OCI-LY7 (cell line): ENCODE data around the gene HOTAIR. TPM values are rescaled to one million over a fixed set of nuclear protein-coding genes. Genes with fewer than 3 reads are reported as not detected.

Experiments used
- BruUV-seq: library from RNA; stranded (reverse); fragments of 400-500 nt; replicated peaks from 2 replicates; lab custom pipeline; 2021; lab: Mats Ljungman, UMichigan
- CTCF ChIA-PET: fragments of 300-600 bp; sonication (Branson Sonifier 250); formaldehyde crosslinking; loops from one replicate; lab custom pipeline; 2022; ENCODE audit warnings: antibody characterized with exemption; ENCODE audit not compliant: unreplicated experiment; lab: Charles Lee
- POLR2A ChIA-PET: fragments of 300-600 bp; sonication (Branson Sonifier 250); formaldehyde crosslinking; loops from one replicate; lab custom pipeline; 2022; ENCODE audit warnings: antibody characterized with exemption; lab: Charles Lee
- DNase-seq: peaks from one replicate; pipeline ENCODE4 v3.0.0-alpha.2; 2015; ENCODE audit warnings: low spot score
- H2AFZ ChIP-seq: fragments of 200-600 bp; sonication (generic), shearing (Covaris generic); 2 replicates; pipeline ENCODE4 v1.6.1; 2014; ENCODE audit warnings: mild to moderate bottlenecking, antibody characterized with exemption, low read length, moderate library complexity
- H3K27ac ChIP-seq: fragments of 200-600 bp; sonication (generic); 2 replicates; pipeline ENCODE4 v1.5.1; 2014; ENCODE audit warnings: mixed run types, low read depth, mild to moderate bottlenecking, moderate library complexity, low read length, inconsistent platforms; ENCODE audit not compliant: poor library complexity, severe bottlenecking
- H3K36me3 ChIP-seq: fragments of 200-600 bp; sonication (generic); 2 replicates; pipeline ENCODE4 v1.6.1; 2014; ENCODE audit warnings: mild to moderate bottlenecking, antibody characterized with exemption, low read length, moderate library complexity, mixed read lengths; ENCODE audit not compliant: insufficient read depth
- H3K4me1 ChIP-seq: fragments of 200-600 bp; sonication (generic); 2 replicates; pipeline ENCODE4 v1.5.1; 2014; ENCODE audit warnings: mild to moderate bottlenecking, low read length; ENCODE audit not compliant: insufficient read depth, poor library complexity, severe bottlenecking
- H3K4me2 ChIP-seq: fragments of 200-600 bp; sonication (generic); 2 replicates; pipeline ENCODE4 v1.6.1; 2014; ENCODE audit warnings: mild to moderate bottlenecking, low read length
- H3K4me3 ChIP-seq: fragments of 200-600 bp; sonication (generic); 2 replicates; pipeline ENCODE4 v1.5.1; 2014; ENCODE audit warnings: mild to moderate bottlenecking, low read depth, low read length; ENCODE audit not compliant: poor library complexity, severe bottlenecking
- H3K79me2 ChIP-seq: fragments of 200-600 bp; sonication (generic); 2 replicates; pipeline ENCODE4 v1.6.1; 2016; ENCODE audit warnings: low read depth, mild to moderate bottlenecking, low read length, moderate library complexity, mixed read lengths; ENCODE audit not compliant: insufficient read depth
- H3K9me2 ChIP-seq: fragments of 200-600 bp; sonication (generic); 2 replicates; pipeline ENCODE4 v1.6.1; 2016; ENCODE audit warnings: mild to moderate bottlenecking, low read length, mixed read lengths; ENCODE audit not compliant: insufficient read depth
- H3K9me3 ChIP-seq: fragments of 200-600 bp; sonication (generic); 2 replicates; pipeline ENCODE4 v1.6.1; 2014; ENCODE audit warnings: mild to moderate bottlenecking, mixed run types, low read length, mixed read lengths
- H4K20me1 ChIP-seq: fragments of 200-600 bp; sonication (generic); 2 replicates; pipeline ENCODE4 v1.6.1; 2014; ENCODE audit warnings: mild to moderate bottlenecking, antibody characterized with exemption, low read length, moderate library complexity, mixed read lengths; ENCODE audit not compliant: insufficient read depth
- EZH2phosphoT487 ChIP-seq: fragments of 200-600 bp; sonication (generic); IDR thresholded peaks from 2 replicates; pipeline ENCODE4 v1.6.1; 2018; ENCODE audit warnings: low read depth, borderline replicate concordance, mild to moderate bottlenecking, mixed run types, antibody characterized with exemption, low read length, moderate library complexity, mixed read lengths
- intact Hi-C: fragments of 100-400 bp; cut with micrococcal nuclease; formaldehyde crosslinking; loops from one replicate; pipeline ENCODE4 v1.10.0; 2022; ENCODE audit not compliant: unreplicated experiment
- total RNA-seq, 2 experiments: library from RNA; depleted of rRNA in 1 of 2; stranded (reverse); fragments of >200 nt in 1 of 2; shearing (Covaris generic) in 1 of 2; gene quantifications; 2 replicates each; pipeline ENCODE4 v1.2.3, GENCODE V29; 2014 to 2022
- TF ChIP-seq, protein P1 (sequence below): fragments of 200-600 bp; sonication (generic); conservative IDR thresholded peaks from 2 replicates; pipeline ENCODE4 v1.5.1; 2014; ENCODE audit warnings: mild to moderate bottlenecking, antibody characterized with exemption, low read length, moderate library complexity, mixed read lengths

HOTAIR gene
- total RNA-seq, 2 experiments from 2014 or later = 0.88 to 5.3 TPM

GRCh38 chr12:54016478-54016964 lies 41.8 kb upstream of the HOTAIR start:
- DNase-seq = no peak
- intact Hi-C loops = loop anchor here (10.0 kb wide), 1 partner anchor 338 kb away; no protein-coding TSS in a partner anchor
- H3K9me3 ChIP-seq = no peaks in the 10 kb centered on the region
- H3K79me2 ChIP-seq = no peaks in the 10 kb centered on the region
- POLR2A ChIA-PET = interaction anchor here (0.6 to 1.5 kb wide), 8 partner anchors 10 to 212 kb away, joined by 3 to 24 read pairs (median 4); partner anchors contain the start of genes HOXC10 and HOXC4
- H3K36me3 ChIP-seq = no peaks in the 10 kb centered on the region
- CTCF ChIA-PET = interaction anchor here (1.6 to 2.0 kb wide), 2 partner anchors 10 to 173 kb away, joined by 4 to 9 read pairs; partner anchors contain the start of gene SMUG1
- TF ChIP-seq, protein P1, sequence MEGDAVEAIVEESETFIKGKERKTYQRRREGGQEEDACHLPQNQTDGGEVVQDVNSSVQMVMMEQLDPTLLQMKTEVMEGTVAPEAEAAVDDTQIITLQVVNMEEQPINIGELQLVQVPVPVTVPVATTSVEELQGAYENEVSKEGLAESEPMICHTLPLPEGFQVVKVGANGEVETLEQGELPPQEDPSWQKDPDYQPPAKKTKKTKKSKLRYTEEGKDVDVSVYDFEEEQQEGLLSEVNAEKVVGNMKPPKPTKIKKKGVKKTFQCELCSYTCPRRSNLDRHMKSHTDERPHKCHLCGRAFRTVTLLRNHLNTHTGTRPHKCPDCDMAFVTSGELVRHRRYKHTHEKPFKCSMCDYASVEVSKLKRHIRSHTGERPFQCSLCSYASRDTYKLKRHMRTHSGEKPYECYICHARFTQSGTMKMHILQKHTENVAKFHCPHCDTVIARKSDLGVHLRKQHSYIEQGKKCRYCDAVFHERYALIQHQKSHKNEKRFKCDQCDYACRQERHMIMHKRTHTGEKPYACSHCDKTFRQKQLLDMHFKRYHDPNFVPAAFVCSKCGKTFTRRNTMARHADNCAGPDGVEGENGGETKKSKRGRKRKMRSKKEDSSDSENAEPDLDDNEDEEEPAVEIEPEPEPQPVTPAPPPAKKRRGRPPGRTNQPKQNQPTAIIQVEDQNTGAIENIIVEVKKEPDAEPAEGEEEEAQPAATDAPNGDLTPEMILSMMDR = no peak
- no peak for TF ChIP-seq EZH2phosphoT487
- H3K4me2 ChIP-seq = peak overlapping the region; percentile 82
- H2AFZ ChIP-seq = no peak overlapping the region
- no TSS peak for BruUV-seq
- H3K4me3 ChIP-seq = no peak overlapping the region
- no peaks in the 10 kb centered on the region for H4K20me1 ChIP-seq
- no peaks in the 10 kb centered on the region for H3K9me2 ChIP-seq
- no peak overlapping the region for H3K27ac ChIP-seq
- peaks cover 39% of the 10 kb centered on the region for H3K4me1 ChIP-seq

GRCh38 chr12:54016051-54016450 lies 41.3 kb upstream of the HOTAIR start:
- intact Hi-C loops = loop anchor here (10.0 kb wide), 1 partner anchor 339 kb away; no protein-coding TSS in a partner anchor
- H3K36me3 ChIP-seq = no peaks in the 10 kb centered on the region
- POLR2A ChIA-PET = interaction anchor here (0.6 to 1.1 kb wide), 3 partner anchors 10 to 191 kb away, joined by 3 to 4 read pairs (median 3); no protein-coding TSS in a partner anchor
- H4K20me1 ChIP-seq = no peaks in the 10 kb centered on the region
- no peaks in the 10 kb centered on the region for H3K9me2 ChIP-seq
- no peak for TF ChIP-seq EZH2phosphoT487
- TF ChIP-seq, protein P1 = no peak
- no peak overlapping the region for H2AFZ ChIP-seq
- no peak overlapping the region for H3K27ac ChIP-seq
- H3K9me3 ChIP-seq = no peaks in the 10 kb centered on the region
- no TSS peak for BruUV-seq
- H3K79me2 ChIP-seq = no peaks in the 10 kb centered on the region
- no peak overlapping the region for H3K4me2 ChIP-seq
- no peak for DNase-seq
- H3K4me3 ChIP-seq = no peak overlapping the region
- CTCF ChIA-PET = no interaction called here
- peaks cover 39% of the 10 kb centered on the region for H3K4me1 ChIP-seq
